GM19193 (cell line): ENCODE measurements around the gene LANCL1.

Experiments used
- POLR2A ChIP-seq: IDR thresholded peaks from 4 replicates; pipeline ENCODE4 v1.6.1; 2011; ENCODE audit not compliant: insufficient read depth, insufficient read length; ENCODE audit errors: extremely low read depth

Gene LANCL1, protein sequence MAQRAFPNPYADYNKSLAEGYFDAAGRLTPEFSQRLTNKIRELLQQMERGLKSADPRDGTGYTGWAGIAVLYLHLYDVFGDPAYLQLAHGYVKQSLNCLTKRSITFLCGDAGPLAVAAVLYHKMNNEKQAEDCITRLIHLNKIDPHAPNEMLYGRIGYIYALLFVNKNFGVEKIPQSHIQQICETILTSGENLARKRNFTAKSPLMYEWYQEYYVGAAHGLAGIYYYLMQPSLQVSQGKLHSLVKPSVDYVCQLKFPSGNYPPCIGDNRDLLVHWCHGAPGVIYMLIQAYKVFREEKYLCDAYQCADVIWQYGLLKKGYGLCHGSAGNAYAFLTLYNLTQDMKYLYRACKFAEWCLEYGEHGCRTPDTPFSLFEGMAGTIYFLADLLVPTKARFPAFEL

DNA sequence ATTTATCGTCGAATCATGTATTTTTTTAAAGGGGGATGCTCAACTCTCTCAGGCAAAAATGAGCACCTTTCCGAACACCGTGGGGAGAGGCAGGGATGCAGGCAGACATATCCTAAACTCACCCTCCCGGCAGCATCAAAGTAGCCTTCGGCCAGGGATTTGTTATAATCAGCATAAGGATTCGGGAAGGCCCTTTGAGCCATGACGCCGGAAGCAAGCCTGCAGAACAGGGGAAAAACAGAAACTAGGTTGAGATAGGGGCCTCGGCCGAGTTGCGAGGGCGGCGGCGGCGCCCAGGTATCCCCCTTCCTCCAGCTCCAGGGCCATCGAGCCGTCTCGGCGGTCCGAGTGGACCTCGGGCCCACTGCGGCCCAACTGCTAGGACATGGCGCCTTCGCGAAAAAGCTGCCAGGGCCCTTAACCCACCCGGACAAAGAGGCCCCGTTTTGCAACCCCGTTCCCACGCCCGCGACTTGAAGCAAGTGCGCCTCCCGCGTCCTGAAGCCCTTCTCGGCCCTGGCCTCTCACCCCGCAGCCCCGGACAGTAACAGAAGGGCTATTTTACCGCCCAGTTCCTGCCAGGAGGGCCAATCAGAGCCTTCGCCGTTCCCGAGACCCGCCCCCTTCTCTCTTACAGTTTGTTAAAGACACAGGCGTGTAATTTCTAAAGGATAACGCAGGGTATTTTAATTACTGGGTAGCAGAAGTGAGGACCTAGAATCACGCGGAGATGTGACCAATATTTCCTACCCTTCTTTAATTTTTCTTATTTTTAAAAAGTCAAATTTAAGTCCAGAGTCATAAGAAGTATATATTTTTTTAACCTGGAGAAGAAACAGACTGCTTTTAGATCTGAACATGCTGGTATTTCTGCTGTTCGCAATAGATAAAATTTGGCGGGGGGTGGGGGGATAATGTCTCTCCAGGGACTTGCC is at the start of gene LANCL1:
LANCL1 (minus strand) TSS at position 566 of the 935 bp plus-strand sequence; CDS start at position 203, 363 bp downstream.
- TF ChIP-seq POLR2A, result peak; percentile 86

DNA sequence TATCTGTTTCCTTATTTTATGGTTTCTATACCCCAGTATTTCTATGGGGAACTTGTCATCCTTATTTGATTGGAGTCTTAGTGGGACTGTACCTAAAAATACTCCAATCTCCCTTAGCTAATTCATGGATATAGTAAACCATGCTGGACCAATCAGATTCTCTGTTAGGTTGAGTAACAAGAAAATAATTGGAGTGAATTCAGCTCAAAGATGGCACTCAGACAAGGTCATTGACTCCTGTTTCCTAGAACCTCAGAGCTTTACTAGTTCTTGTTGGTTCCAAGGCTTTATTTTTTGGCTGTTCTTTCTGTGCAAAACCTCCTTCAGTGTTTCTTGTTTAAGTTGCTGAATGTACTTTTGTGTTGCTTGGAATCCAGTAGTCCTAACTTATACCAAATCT is 48.0 kb upstream of the LANCL1 start:
- no peak for TF ChIP-seq POLR2A

DNA sequence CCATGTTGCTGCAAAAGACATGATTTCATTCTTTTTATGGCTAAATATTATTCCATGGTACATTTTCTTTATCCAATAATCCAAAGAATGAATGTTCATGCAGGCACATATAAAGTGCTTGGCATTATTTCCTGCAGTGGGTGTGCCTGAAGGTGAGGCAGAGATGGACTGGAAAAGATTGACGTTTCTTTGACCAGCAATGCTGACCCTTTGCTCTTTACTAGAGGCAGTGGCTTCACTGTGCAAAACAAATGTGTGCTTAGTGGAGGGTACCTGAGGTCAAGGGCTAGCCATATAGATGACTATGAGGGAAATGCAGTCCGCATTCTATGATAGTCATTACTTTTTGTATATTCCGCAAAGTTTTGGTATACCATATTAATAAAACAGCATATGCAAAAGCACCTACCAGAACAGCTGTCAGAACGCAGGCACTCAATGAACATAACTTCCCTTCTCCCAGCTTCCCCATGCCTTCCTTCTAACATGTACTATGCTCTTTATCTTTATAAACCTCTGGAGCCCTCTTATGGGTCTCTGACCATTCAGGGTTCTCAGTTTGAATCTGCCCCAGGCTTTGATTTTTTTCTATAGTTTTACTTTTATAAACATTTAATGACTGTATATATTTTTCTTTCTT is 47.2 kb upstream of the LANCL1 start:
- TF ChIP-seq POLR2A, result no peak

DNA sequence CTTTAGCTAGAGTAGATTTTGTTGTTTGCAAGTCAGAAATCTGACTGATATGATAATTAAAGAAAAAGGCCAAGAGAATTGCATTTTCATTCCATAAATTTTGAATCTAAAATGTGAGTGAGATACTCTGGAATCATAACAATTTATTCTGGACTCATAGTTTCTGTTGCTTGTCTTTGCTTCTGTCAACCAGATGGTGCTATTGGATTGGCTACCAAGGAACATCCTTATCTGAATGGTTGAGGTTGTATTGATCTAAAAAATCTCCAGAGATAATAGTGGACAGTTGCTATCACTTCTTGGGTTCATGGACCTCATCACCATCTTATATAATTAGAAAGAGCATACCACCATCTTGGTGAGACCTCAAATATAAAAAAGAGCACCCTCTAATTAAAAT is 45.8 kb upstream of the LANCL1 start:
- TF ChIP-seq POLR2A, result no peak

DNA sequence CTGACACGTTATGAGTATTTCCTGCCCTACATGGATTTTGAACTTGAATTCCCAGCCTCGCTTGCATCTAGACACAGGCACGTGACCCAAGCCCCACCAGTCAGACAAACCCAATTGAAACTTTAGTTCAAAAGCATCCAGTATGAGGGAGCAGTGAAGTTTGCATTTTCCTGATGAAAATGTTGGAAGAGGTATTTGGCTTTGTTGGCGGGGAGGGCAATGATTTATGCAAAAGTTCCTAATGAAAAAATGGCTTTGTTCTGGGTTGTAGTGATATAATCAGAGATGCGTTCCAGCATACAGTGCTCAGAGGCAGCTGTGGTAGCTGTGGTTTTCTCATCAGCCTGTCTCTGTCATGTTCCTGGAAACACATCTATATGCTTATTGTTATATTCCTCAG is 43.0 kb upstream of the LANCL1 start:
- no peak for TF ChIP-seq POLR2A

DNA sequence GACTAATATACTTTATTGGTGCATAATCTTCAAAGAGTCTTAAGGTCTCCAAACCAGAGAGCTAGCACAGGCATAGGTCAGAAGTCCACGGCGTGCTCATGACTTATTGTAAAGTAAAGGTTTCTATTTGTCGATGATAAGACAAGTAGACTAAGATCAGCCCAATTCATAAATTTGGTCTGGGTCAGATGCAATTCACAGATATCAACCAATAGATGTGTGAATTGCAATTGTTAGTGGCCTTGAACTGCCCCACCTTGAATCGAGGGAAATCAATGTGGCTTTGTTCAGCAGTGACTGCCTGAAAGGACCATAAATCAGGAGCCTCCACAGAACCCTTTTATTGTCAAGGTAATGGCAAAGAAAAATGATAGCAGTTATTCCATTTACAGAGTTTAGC is 40.7 kb upstream of the LANCL1 start:
- no peak for TF ChIP-seq POLR2A

DNA sequence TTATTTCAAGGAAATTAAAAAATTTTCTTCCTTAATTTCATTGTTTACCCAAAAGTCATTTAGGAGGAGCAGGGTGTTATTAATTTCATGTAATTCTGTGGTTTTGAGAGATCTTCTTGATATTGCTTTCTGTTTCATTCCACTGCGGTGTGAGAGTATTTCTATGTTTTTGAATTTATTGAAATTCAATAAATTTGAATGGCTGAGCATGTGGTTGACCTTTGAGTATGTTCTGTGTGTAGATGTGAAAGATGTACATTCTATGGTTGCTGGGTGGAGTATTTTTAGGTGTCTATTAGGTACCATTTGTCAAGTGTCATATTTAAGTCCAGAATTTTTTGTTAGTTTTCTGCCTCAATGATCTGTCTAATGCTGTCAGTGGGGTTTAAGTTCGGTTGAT is 39.4 kb upstream of the LANCL1 start:
- no peak for TF ChIP-seq POLR2A

DNA sequence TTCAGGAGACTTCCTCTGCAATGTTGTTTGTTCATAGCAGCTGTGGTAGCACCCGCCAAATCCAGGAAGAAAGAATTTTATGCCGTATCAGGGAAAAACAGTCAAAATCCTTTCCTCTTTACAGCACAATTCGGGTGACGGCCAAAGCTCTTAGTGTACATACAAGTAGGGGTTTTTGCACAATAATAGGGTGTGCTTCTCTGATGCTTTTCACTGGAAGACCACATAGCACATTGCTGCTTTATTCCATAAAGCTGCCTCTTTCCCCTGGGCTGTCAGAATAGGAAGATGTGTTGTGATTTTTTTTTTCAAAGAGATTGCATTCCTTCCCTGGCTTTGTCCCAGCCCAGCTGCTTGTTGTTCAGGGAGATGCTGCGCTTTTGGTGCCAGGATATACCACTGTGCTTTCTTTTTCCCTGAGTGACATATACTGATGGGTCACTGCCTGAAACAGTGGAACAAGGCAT is 27.2 kb upstream of the LANCL1 start:
- TF ChIP-seq POLR2A, result no peak

DNA sequence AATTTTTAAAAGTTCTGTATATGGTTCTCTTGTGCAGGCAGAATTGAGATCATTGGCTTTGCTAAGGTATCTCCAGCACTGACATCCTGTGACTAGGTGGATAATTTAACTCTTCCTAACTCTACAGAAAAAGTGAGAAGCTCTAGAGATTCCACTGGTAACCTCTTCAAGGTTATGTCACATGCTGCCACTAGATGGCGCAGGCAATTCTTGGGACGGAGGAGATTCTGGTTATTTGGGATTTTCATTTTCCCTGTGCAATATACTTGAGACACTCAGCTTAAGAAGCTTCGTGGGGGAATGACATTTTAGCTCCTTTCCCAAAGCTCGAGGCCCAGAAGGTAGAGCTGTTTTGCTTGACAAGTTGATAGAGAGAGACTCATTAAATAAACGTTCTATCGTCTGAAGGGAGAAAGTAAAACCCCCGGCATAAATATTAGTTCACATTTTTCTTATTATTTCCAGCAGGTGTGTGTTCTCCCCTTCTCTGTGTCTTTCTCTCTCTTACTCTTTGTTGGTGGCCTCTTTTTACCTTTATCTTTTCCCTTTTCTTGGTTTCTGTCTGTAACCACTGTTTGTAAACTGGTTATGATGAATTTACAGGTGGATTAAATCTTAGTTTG is 26.6 kb upstream of the LANCL1 start:
- TF ChIP-seq POLR2A, result no peak

DNA sequence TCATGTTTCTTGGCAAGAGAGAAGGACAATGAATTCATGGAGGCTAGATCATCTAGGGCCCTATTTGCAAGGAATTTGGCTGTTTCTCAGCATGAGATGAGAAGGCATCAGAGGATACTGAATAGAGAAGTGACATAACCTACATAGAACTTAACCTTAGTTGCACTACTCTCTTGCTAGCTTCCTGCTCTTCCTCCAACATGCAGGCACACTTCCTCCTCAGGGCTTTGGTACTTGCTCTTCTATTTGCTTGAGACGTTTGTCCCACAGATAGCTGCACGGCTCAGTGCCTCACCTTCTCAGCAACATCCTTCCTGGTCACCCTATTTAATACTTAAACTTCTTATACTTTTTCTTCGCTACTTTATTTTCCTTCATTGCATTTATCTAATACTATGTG is 20.0 kb upstream of the LANCL1 start:
- TF ChIP-seq POLR2A, result no peak

DNA sequence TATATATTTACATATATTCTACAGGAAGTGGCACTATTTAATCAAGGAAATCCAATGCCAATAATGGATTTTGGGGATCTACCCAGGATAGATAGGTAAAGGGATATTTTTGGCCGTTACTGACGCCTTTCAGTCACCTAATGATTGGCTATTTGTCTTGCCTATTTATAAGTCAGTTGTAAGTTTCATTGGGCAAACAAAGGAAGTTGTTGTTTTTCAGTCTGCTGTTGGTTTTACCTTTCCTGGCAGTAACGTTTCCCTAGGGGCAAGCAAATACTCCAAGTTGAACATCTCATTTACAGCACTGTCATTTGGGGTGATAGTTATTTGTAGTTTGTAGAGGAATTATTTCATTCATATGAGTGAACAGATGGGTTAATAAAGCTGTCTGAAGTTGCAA is 17.0 kb upstream of the LANCL1 start:
- TF ChIP-seq POLR2A, result no peak

DNA sequence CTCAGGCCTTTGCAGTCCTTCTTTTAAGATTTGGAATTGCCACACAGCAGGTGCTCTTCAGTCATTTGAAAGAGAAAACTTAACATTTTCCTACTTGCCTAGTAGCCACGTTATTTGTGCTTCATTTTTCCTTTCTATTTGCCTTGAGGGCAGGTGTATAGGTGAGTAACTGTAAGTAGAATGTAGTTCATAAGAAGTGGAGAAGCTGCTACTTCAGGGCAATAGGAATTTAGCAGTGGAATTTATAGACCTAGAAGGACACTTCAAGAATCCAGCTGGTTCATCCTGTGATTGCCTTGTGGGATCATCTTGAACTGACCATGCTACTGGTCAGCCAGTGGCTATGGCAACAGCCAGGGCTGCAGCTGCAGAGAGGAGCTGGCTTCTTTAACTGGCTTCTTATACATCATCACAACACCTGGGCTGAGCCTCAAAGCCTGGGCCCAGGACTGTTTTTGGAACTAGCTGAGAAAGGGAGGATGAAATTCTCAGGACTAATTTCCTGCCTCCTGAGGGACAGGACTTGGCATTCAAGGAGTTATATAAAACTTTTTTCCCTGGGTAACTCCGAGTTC is 5.1 kb upstream of the LANCL1 start:
- TF ChIP-seq POLR2A, result no peak

DNA sequence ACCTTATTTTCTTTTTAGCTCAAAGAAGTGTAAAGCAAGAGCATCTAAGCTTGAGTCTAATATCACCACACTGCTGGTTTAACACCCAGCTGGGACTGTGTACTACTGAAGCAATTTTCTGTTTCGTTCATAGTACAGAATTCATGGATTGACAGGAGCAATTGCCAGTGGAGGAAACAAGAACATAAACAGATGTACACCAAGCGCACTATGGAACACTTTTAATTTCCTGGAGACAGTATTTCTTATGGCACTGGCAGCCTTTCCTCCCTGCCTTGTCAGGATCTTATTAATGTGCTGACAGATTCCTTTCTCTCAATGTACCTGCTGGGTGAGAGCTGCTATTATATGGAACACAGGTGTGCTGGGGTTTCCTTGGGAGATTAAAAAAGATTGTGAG is 4.2 kb upstream of the LANCL1 start:
- no peak for TF ChIP-seq POLR2A

DNA sequence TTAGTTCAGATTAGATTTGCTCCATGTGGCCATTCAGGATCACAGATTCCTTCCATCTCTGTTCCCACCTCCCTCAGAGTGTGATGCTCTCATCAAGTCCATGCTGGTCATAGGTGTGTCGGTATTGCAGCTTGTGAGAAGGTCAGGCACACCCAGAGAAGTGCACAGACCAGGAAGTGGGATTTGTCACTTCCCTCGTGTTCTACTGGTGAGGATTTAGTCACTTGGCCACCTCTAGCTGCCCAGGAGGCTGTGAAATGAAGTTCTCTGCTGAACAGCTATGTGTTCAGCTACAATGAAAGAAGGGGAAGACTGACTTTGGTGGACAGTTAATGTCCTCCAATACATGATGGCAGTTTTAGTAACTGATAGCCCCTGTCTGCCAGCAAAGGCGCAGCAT is 3.5 kb upstream of the LANCL1 start:
- TF ChIP-seq POLR2A, result no peak

DNA sequence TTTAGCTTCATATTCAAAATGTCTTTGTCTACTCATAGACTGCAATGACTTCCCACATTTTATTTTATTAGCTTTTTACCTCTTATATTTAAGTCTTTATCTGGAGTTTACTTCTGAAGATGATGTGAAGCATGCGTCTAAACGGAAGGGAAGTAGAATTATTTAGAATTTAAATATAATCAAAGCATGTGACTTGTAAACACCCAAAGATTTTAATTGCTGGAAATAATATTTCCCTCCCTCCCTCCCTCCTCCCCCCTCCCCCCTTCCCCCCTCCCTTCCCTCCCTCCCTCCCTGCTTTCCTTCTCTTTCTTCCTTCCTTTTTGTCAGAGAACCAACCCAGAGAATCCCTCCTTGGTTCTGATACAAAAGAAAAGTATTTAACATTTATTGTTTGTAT is 2.1 kb upstream of the LANCL1 start:
- no peak for TF ChIP-seq POLR2A

DNA sequence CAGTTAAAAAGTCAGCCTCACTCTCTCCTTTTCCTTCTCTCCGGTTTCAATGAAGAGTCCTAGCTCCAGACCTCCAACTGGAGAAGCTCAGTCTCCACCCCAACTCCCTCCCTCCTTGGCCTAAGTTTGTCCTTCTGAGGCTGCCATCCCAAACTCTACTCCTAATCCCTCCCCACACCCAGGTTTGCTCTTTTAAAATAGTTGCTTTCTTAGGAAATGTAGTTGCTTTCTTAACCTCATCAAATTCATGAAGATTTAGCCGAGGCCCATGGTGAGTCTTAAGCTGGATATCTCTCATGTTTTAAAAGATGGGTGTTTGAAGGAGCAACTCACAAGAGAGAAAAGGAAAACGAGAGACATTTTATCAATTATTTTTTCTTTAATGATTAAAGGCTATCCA is 937 bp upstream of the LANCL1 start:
- TF ChIP-seq POLR2A, result no peak
